Measurements from ENCODE around the gene STAT5B. TPM values are rescaled to one million over a fixed set of nuclear protein-coding genes. Genes with fewer than 3 reads are reported as not detected.

Gene STAT5B
- total and polyA plus RNA-seq, 9 of the 15 experiments (the other 6 are each of a cell fraction or from before 2014, with no cell fraction given) = 20.8 to 176 (median 92.4) TPM

- TF ChIP-seq ARID4B (CRISPR knock-in tag; IDR thresholded peaks at IDR 0.05) (no peak), GTF2A2 (tag; IDR thresholded peaks at IDR 0.05) (peak; percentile 18; the same call in 1 of the 2 replicates), E2F1 (CRISPR knock-in tag; IDR thresholded peaks at IDR 0.05) (no peak), POLR2AphosphoS5 (IDR thresholded peaks at IDR 0.05; ENCODE audit: control insufficient read depth, insufficient read depth, low read depth, low read length) (peak; percentile 47), ELF2 (CRISPR knock-in tag; IDR thresholded peaks at IDR 0.05) (no peak), VEZF1 (CRISPR knock-in tag; IDR thresholded peaks at IDR 0.05) (peak; percentile 41), MGA (IDR thresholded peaks at IDR 0.05) (peak; percentile 75)
Observed at GRCh38 chr17:42315402-42316156, 39.4 kb upstream of the STAT5B start (continued).

Data from K562 (cell line).